Daoy (cell line): ENCODE measurements around the gene HLA-A. TPM values are rescaled to one million over a fixed set of nuclear protein-coding genes. Genes with fewer than 3 reads are reported as not detected.
"Not testable (repeated sequence)": the region's sequence is repeated elsewhere in the genome, so short reads cannot be mapped to it uniquely, and the experiment has no call there.

Experiments used
- DNase-seq: peaks from one replicate; pipeline ENCODE4 v3.0.0-alpha.2; 2015; ENCODE audit warnings: low read depth
- total RNA-seq: library from RNA; depleted of rRNA; stranded (reverse); fragments of >200 nt; shearing (Covaris generic); gene quantifications from 2 replicates; pipeline ENCODE4 v1.2.3, GENCODE V29; 2014

HLA-A gene
- total RNA-seq, 1 experiment from 2014 or later: 324 TPM

- DNase-seq: no peak
Observed at GRCh38 chr6:29961966-29962365, 19.6 kb downstream of the HLA-A start.

GRCh38 chr6:29963697-29964096, 21.4 kb downstream of the HLA-A start:
- not testable (repeated sequence) for DNase-seq

GRCh38 chr6:29964518-29964886, 22.2 kb downstream of the HLA-A start:
- no peak for DNase-seq

- peak; percentile 94 for DNase-seq
Observed at GRCh38 chr6:29964887-29965562, 22.7 kb downstream of the HLA-A start.

- DNase-seq: peak; percentile 16
Observed at GRCh38 chr6:29965563-29965872, 23.2 kb downstream of the HLA-A start.

- peak; percentile 91 for DNase-seq
Observed at GRCh38 chr6:29965873-29966601, 23.7 kb downstream of the HLA-A start.

GRCh38 chr6:29967379-29968010, 25.2 kb downstream of the HLA-A start:
- peak; percentile 69 for DNase-seq

GRCh38 chr6:29968130-29968529, 25.8 kb downstream of the HLA-A start:
- DNase-seq: peak; percentile 86

- DNase-seq: no peak
Observed at GRCh38 chr6:29968905-29969304, 26.6 kb downstream of the HLA-A start.

- no peak for DNase-seq
Observed at GRCh38 chr6:29970711-29971110, 28.4 kb downstream of the HLA-A start.

GRCh38 chr6:29974901-29975560, 32.7 kb downstream of the HLA-A start:
- no peak for DNase-seq

- no peak for DNase-seq
Observed at GRCh38 chr6:29975561-29975907, 33.2 kb downstream of the HLA-A start.

- no peak for DNase-seq
Observed at GRCh38 chr6:29976253-29976587, 33.9 kb downstream of the HLA-A start.

GRCh38 chr6:29976588-29977424, 34.5 kb downstream of the HLA-A start:
- peak; percentile 89 for DNase-seq

- no peak for DNase-seq
Observed at GRCh38 chr6:29977425-29977727, 35.0 kb downstream of the HLA-A start.

GRCh38 chr6:29980013-29980412, 37.7 kb downstream of the HLA-A start:
- not testable (repeated sequence) for DNase-seq

GRCh38 chr6:29980511-29980910, 38.2 kb downstream of the HLA-A start:
- DNase-seq: no peak

- DNase-seq: no peak
Observed at GRCh38 chr6:29981211-29981812, 39.0 kb downstream of the HLA-A start.

GRCh38 chr6:29982097-29982496, 39.8 kb downstream of the HLA-A start:
- no peak for DNase-seq

GRCh38 chr6:29984232-29984631, 41.9 kb downstream of the HLA-A start:
- no peak for DNase-seq

- no peak for DNase-seq
Observed at GRCh38 chr6:29984992-29985391, 42.7 kb downstream of the HLA-A start.
